CD4-positive, alpha-beta T cell (primary cell): ENCODE measurements around the gene METTL25B. TPM values are rescaled to one million over a fixed set of nuclear protein-coding genes. Genes with fewer than 3 reads are reported as not detected.

ENCODE experiments used
- ATAC-seq: fragments of 200-7000 bp; cut with Tn5 transposase; one replicate; pipeline ENCODE4 v1.10.0; 2022; ENCODE audit warnings: mild to moderate bottlenecking; ENCODE audit not compliant: poor library complexity
- CTCF ChIA-PET: fragments of 350-600 bp; sonication (Branson Sonifier 250); formaldehyde crosslinking; loops from one replicate; lab custom pipeline; 2021; ENCODE audit warnings: antibody characterized with exemption, inconsistent platforms; lab: Charles Lee
- POLR2A ChIA-PET: fragments of 350-600 bp; sonication (Branson Sonifier 250); formaldehyde crosslinking; loops from one replicate; lab custom pipeline; 2021; ENCODE audit warnings: antibody characterized with exemption, inconsistent platforms; lab: Charles Lee
- DNase-seq, 14 experiments: peaks; one replicate each; pipeline ENCODE4 v3.0.0-alpha.2; 2013 to 2020; ENCODE audit warnings: mixed read lengths in 2 of 14
- H3K27ac ChIP-seq, 2 donors: one replicate each; pipeline versions ENCODE4 v1.5.1 to v1.7.0; 2013; ENCODE audit warnings: low read length in 2 of 2, low read depth in 1 of 2, mild to moderate bottlenecking in 1 of 2
- H3K27me3 ChIP-seq, 2 experiments: 1 replicate in 1 of 2; 2 replicates in 1 of 2; pipeline versions ENCODE4 v1.6.1 to v1.7.0; 2013; ENCODE audit warnings: low read length in 2 of 2, control low read depth in 1 of 2, mild to moderate bottlenecking in 1 of 2, moderate library complexity in 1 of 2; ENCODE audit not compliant: insufficient read depth in 2 of 2, control insufficient read depth in 1 of 2
- H3K36me3 ChIP-seq: one replicate; pipeline ENCODE4 v1.6.1; 2013; ENCODE audit warnings: low read length, control low read depth; ENCODE audit not compliant: insufficient read depth
- H3K4me1 ChIP-seq: one replicate; pipeline ENCODE4 v1.6.1; 2013; ENCODE audit warnings: low read length, control low read depth; ENCODE audit not compliant: insufficient read depth
- H3K4me3 ChIP-seq: one replicate; pipeline ENCODE4 v1.5.1; 2013; ENCODE audit warnings: mild to moderate bottlenecking, low read length, moderate library complexity
- H3K9me3 ChIP-seq, 2 experiments: 1 replicate in 1 of 2; 2 replicates in 1 of 2; pipeline versions ENCODE4 v1.6.1 to v1.7.0; 2013; ENCODE audit warnings: low read length in 2 of 2, mild to moderate bottlenecking in 2 of 2, control low read depth in 1 of 2, moderate library complexity in 1 of 2; ENCODE audit not compliant: control insufficient read depth in 1 of 2, insufficient read depth in 1 of 2
- H3K27ac Mint-ChIP-seq: one replicate; pipeline ENCODE4 v1.8.0; 2020; ENCODE audit warnings: mixed read lengths
- H3K27me3 Mint-ChIP-seq: one replicate; pipeline ENCODE4 v1.8.0; 2021; ENCODE audit warnings: mixed read lengths
- H3K36me3 Mint-ChIP-seq: one replicate; pipeline ENCODE4 v1.8.0; 2021; ENCODE audit warnings: low read depth, mixed read lengths
- H3K4me1 Mint-ChIP-seq: one replicate; pipeline ENCODE4 v1.8.0; 2021; ENCODE audit warnings: low read depth, mixed read lengths
- H3K4me3 Mint-ChIP-seq: one replicate; pipeline ENCODE4 v1.8.0; 2020; ENCODE audit warnings: mild to moderate bottlenecking, mixed read lengths
- H3K9me3 Mint-ChIP-seq: one replicate; pipeline ENCODE4 v1.8.0; 2020; ENCODE audit warnings: mixed read lengths
- intact Hi-C, 2 experiments: fragments of 100-400 bp; cut with DNase I in 1 of 2; cut with micrococcal nuclease in 1 of 2; formaldehyde crosslinking; loops; one replicate each; pipeline versions ENCODE4 v1.15.1 to v1.9.0; 2023 to 2025; cut with DNase I, micrococcal nuclease
- total RNA-seq, 174 experiments: library from RNA in 2 of 174; stranded (reverse) in 2 of 174; gene quantifications; one replicate each; pipeline ENCODE4 v1.2.3 and lab custom pipeline; 2021 to 2026
- TF ChIP-seq, protein P1 (sequence below): fragments of 200-600 bp; IDR thresholded peaks from one replicate; pipeline ENCODE4 v1.8.0; 2022; ENCODE audit warnings: antibody characterized with exemption, mild to moderate bottlenecking

The METTL25B gene
- total RNA-seq, 2 experiments from 2014 or later, result 10.6 to 12.0 TPM

DNA sequence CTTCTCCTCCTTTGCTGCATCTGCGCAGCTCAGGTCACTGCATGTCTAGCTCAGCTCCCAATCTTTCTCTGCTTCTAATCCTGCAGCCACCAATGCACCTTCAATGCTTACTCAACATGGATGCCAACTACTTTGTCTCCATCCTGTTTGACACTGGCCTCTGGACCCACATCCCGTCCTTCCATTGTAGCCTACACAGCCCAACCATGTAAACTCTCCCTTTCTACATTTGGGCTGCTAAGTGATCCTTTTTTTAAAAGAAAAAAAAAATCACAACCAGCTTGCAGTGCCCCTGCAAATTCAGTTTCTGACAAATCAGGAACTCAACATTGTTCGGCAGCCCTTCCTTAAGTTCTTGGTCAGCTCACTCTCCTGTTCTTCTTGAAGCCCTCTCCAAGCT, 13.4 kb upstream of the METTL25B start:
- Histone ChIP-seq H3K4me3 (no peak overlapping the region), H3K4me1 (no peaks in the 10 kb centered on the region), H3K27ac (no peak overlapping the region), H3K9me3 (no peaks in the 10 kb centered on the region), H3K27me3 (no peaks in the 10 kb centered on the region), H3K36me3 (peaks cover 11% of the 10 kb centered on the region)
- DNase-seq, result no peak
- intact Hi-C loops, result no loop called here
- TF ChIP-seq, protein P1, sequence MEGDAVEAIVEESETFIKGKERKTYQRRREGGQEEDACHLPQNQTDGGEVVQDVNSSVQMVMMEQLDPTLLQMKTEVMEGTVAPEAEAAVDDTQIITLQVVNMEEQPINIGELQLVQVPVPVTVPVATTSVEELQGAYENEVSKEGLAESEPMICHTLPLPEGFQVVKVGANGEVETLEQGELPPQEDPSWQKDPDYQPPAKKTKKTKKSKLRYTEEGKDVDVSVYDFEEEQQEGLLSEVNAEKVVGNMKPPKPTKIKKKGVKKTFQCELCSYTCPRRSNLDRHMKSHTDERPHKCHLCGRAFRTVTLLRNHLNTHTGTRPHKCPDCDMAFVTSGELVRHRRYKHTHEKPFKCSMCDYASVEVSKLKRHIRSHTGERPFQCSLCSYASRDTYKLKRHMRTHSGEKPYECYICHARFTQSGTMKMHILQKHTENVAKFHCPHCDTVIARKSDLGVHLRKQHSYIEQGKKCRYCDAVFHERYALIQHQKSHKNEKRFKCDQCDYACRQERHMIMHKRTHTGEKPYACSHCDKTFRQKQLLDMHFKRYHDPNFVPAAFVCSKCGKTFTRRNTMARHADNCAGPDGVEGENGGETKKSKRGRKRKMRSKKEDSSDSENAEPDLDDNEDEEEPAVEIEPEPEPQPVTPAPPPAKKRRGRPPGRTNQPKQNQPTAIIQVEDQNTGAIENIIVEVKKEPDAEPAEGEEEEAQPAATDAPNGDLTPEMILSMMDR, result no peak
- Mint-ChIP-seq H3K36me3 (peaks cover 25% of the 10 kb centered on the region), H3K27me3 (no peaks in the 10 kb centered on the region), H3K4me1 (no peaks in the 10 kb centered on the region), H3K27ac (no peak overlapping the region), H3K9me3 (no peaks in the 10 kb centered on the region), H3K4me3 (no peak overlapping the region)
- ATAC-seq, result no peak
- CTCF ChIA-PET, result interaction anchor here (1.6 to 2.4 kb wide), 3 partner anchors 9 to 25 kb away, joined by 4 to 8 read pairs (median 8); partner anchors contain the start of gene CRABP2
- POLR2A ChIA-PET, result interaction anchor here (1.0 to 2.2 kb wide), 2 partner anchors 8 to 24 kb away, joined by 4 to 8 read pairs; no protein-coding TSS in a partner anchor

DNA sequence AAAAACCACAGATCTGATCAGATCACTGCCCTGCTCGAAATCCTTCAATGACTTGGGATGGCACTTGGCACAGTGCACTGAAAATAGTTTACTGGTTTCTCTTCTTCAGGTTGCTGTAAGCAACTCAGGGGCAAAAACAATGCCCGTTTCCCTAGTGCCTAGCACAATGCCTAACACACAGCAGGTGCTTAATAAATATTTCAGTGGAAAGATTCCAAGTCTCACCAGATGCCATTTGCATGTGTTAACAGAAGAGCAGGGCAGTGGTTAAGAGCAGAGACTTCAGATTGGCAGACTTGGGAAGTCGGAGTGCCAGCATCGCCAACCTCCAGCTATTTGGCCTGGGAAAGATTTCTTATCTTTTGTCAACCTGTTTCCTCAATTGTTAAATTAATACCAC, 10.9 kb upstream of the METTL25B start:
- Mint-ChIP-seq H3K36me3 (peaks cover 45% of the 10 kb centered on the region), H3K27me3 (no peaks in the 10 kb centered on the region), H3K4me1 (no peaks in the 10 kb centered on the region), H3K9me3 (no peaks in the 10 kb centered on the region), H3K4me3 (no peak overlapping the region), H3K27ac (no peak overlapping the region)
- ATAC-seq (no peak), DNase-seq (no peak)
- CTCF ChIA-PET, result no interaction called here
- TF ChIP-seq, protein P1, result no peak
- Histone ChIP-seq H3K27me3 (no peaks in the 10 kb centered on the region), H3K4me3 (no peak overlapping the region), H3K36me3 (peaks cover 30% of the 10 kb centered on the region), H3K27ac (no peak overlapping the region), H3K4me1 (peaks cover 2% of the 10 kb centered on the region), H3K9me3 (no peaks in the 10 kb centered on the region)
- POLR2A ChIA-PET, result no interaction called here
- intact Hi-C loops, result no loop called here

DNA sequence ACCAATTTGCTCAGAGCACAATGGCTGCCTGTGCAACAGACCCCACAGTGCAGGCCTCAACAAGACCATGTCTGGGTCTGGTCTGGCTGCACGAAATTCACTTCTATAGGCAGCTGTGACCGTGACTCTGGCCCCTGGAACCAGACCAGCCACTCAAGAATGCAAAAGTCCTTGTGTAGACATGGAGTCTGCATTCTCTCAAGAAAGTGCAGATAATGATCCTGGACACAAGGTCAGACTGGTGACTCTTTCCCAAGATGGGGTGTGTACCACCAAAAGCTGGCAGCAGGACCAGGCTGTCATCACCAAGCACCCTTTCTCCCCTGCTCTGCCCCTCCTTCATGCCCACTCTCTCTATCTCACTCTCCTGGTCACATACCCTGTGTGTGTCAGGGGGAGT, 7.1 kb upstream of the METTL25B start:
- H3K27ac Mint-ChIP-seq, result no peak overlapping the region
- Histone ChIP-seq H3K9me3 (no peaks in the 10 kb centered on the region), H3K27me3 (no peaks in the 10 kb centered on the region), H3K27ac (no peak overlapping the region), H3K4me1 (peaks cover 28% of the 10 kb centered on the region), H3K36me3 (peaks cover 60% of the 10 kb centered on the region), H3K4me3 (no peak overlapping the region)
- no peaks in the 10 kb centered on the region for H3K27me3 Mint-ChIP-seq
- H3K9me3 Mint-ChIP-seq, result no peaks in the 10 kb centered on the region
- TF ChIP-seq, protein P1, result no peak
- intact Hi-C loops, result loop anchor here in 1 of 2 experiments (10.0 kb wide), 2 partner anchors 144 to 216 kb away; partner anchors contain the start of genes MEF2D and NTRK1
- peaks cover 56% of the 10 kb centered on the region for H3K36me3 Mint-ChIP-seq
- peaks cover 16% of the 10 kb centered on the region for H3K4me1 Mint-ChIP-seq
- ChIA-PET POLR2A (no interaction called here), CTCF (interaction anchor here (0.7 to 2.1 kb wide), 3 partner anchors 15 to 60 kb away, joined by 3 to 6 read pairs (median 3); partner anchors contain the start of gene CRABP2)
- DNase-seq (no peak), ATAC-seq (no peak)
- H3K4me3 Mint-ChIP-seq, result no peak overlapping the region
